ENCODE data around the gene RUVBL1. TPM values are rescaled to one million over a fixed set of nuclear protein-coding genes. Genes with fewer than 3 reads are reported as not detected.

Gene RUVBL1
- total RNA-seq, 1 experiment from 2014 or later, result 60.7 TPM

DNA sequence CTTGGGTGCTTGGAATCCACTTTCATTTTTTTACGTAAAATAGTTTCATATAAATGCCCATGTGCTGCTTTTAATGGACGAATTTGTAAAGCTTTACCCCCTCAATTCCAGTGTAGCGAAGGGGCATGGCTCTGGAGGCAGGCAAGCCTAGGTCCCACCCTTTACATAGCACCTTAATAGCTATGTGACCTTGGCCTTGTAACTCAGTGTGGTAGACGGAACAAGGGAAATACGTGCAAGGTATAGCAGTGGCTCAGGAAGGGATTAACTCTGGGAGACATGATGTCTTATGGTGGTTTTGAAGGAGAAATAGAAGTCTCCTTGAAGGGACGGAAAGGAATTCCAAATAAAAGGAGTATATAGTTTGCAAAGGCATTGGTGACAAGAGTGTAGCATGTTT lies 70.0 kb downstream of the RUVBL1 start:
- no peak for DNase-seq (ENCODE audit: low read depth)
- in situ Hi-C loops (cut with HindIII; ENCODE audit: low pct_unique_long_range_greater_than_20kb, low sequenced_read_pairs), result no loop called here

DNA sequence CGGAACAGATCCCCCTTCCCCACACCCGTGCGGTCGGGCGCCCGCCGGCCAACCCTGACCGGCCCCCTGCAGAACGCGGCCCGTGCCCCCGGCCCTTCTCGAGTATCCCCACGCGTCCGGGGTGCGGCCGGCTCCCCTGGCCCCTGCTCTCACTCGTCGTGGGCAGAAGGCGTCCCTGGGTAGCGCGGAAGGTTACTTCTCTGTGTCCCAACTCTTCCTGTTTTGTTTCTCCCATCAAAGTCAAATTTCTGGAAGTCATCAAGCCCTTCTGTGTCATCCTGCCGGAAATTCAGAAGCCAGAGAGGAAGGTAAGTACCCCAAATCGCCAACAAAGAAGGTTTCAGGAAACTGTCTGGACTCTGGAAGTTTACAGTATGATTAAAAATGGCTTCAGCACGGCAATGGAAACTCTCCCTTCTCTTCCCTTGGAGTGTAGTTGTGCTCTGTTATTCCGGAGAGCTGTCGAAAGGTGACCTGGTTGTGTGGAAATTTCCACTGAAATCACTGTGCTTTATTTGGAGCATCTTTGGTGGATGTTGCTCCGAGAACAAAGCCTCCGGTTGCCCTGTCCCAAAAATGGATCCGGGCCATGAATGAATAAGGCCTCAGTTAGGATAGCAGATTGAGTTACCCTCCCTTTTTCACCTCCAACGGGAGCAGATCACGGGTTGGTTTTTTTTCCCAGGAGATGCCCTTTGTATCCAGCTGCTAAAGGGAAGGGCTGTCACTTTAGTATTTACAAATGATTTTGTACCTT lies 70.8 kb downstream of the RUVBL1 start:
- DNase-seq (ENCODE audit: low read depth), result no peak
- in situ Hi-C loops (cut with HindIII; ENCODE audit: low pct_unique_long_range_greater_than_20kb, low sequenced_read_pairs), result no loop called here

DNA sequence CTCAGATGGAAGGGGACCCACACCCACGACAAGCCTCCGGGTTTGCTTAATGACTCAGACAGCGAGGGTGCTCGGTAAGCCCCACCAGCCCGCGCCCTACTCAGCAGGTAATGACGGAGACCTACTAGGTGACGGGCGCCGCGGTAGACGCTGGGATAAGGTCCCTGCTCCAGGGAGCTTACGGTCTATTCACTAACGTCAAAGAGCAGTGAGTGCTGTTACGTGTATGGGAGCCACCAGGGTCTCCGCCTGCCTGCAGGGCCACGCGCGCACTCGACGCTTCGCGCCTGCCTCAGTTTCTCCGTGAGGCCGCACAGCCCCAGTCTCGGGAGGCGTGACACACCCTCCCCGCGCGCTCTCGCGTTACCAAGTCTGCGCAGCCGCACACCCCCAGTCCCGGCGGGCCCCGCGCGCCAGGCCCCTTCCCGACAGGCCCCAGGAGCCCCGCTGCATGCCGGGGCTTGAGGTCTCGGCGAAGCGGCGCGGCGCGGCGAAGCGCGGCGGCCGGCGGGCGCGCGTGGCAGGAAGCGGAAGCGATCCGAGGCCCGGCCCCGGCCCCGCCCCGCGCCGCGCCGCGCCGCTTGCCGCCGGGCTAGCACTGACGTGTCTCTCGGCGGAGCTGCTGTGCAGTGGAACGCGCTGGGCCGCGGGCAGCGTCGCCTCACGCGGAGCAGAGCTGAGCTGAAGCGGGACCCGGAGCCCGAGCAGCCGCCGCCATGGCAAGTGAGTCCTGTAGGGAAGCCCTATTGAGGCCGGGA lies 71.6 kb downstream of the RUVBL1 start, which contains the start of gene SEC61A1:
SEC61A1 (plus strand) TSS at position 601 of the 758 bp plus-strand sequence; CDS start at position 717, 116 bp downstream.
- DNase-seq (ENCODE audit: low read depth), result peak; percentile 85
- in situ Hi-C loops (cut with HindIII; ENCODE audit: low pct_unique_long_range_greater_than_20kb, low sequenced_read_pairs), result no loop called here

DNA sequence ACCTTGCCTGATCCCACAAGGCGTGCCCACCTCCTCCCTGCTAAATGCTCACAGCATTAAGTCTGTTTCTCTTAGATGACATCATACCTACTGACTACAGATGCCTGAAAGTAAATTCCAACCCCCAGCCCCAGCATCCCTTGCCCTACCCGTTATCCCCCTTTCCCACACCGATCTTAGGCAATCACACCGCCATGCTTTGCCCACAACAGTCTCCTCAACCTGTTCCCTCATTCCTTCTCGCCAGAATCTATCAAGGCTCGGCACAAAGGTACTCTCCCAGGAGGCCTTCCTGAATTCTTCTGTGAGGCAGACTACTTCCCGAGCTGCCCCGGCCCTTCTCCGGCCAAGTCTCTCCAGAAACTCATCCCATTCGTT lies 72.2 kb downstream of the RUVBL1 start:
- in situ Hi-C loops (cut with HindIII; ENCODE audit: low pct_unique_long_range_greater_than_20kb, low sequenced_read_pairs), result no loop called here
- DNase-seq (ENCODE audit: low read depth), result no peak

DNA sequence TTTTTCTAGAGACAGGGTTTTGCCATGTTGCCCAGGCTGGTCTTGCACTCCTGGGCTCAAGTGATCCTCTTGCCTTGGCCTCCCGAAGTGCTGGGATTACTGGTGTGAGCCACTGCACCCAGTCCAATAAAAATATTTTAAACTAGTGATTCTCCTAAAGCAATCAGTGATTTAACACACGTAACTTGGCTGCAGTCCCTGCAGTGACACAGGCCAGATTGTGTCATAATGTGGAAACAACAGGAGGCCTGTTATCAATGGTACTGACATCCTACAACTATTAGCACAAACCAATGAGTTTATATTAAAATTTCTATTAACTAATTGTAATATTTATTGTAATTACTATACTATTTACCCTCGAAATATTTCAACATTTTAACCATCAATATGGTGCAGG lies 73.0 kb downstream of the RUVBL1 start:
- no peak for DNase-seq (ENCODE audit: low read depth)
- in situ Hi-C loops (cut with HindIII; ENCODE audit: low pct_unique_long_range_greater_than_20kb, low sequenced_read_pairs), result no loop called here

DNA sequence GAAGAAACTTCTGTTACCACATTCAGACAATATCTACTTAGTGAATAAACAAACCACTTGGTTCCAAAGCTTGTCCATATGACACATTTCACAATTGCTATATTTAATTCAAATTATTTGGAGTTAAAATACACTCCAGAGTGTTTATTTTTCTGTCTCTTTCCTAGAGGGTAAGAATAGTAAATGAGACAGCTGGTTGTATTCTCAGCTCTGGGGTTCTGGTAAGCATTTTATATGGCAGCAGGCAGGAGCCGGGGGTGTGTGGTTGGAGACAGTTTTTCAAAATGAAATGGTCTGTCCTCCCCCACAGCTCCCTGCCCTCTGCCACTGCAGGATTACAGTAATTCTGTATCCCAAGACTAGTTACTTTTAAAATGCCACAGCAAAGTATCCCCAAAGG lies 82.3 kb downstream of the RUVBL1 start:
- DNase-seq (ENCODE audit: low read depth), result no peak
- in situ Hi-C loops (cut with HindIII; ENCODE audit: low pct_unique_long_range_greater_than_20kb, low sequenced_read_pairs), result no loop called here

DNA sequence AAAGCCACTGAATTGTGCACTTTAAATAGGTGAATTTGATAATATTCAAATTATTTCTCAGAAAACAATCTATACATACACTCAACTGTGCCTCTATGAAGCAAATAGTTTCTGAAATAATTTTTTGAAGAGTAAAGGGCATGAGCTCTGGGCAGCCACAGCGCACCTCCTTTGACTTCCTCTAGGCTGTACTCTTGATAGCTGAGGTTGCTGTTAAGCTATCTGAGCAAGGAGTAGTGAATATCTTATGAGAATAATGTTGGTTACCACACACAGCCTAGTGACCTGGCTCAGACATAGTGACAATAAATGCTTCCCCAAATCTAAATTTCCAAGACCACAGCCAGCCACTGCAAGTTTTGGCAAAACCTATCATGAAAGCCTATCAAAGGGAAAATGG lies 83.0 kb downstream of the RUVBL1 start:
- in situ Hi-C loops (cut with HindIII; ENCODE audit: low pct_unique_long_range_greater_than_20kb, low sequenced_read_pairs), result no loop called here
- no peak for DNase-seq (ENCODE audit: low read depth)

DNA sequence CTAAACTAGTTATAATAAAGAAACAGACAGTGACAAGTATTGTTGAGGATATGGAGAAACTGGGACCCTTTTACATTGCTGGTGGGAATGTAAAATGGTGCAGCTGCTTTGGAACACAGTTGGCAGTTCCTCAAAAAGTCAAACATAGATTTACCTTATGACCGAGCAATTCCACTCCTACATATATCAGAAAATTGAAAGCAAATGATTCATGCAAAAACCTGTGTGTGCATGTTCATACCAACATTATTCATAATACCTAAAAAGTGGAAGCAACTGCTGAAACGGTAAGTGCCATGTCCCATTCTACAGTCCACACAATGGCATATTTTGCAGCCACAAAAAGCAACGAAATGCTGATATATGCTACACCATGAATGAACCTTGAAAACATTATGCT lies 83.6 kb downstream of the RUVBL1 start:
- DNase-seq (ENCODE audit: low read depth), result no peak
- in situ Hi-C loops (cut with HindIII; ENCODE audit: low pct_unique_long_range_greater_than_20kb, low sequenced_read_pairs), result no loop called here

DNA sequence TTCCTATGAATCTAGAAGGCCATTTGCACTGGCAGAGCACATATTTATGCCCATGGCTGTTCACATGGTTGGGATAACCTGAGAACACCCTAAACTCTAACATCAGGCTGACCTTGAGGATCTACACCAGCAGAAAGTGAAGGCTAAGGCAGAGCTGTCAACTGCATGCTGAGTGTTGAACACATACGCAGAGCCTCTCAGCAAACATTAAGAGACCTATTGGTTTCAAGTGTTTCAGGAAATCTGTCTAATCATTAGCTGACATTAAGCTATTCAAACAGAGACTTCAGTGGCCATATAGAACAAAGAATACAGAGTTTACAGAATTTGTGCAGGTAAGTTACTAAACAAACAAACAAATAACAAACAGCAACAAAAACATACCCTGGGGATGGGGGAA lies 87.5 kb downstream of the RUVBL1 start:
- in situ Hi-C loops (cut with HindIII; ENCODE audit: low pct_unique_long_range_greater_than_20kb, low sequenced_read_pairs), result no loop called here
- no peak for DNase-seq (ENCODE audit: low read depth)

DNA sequence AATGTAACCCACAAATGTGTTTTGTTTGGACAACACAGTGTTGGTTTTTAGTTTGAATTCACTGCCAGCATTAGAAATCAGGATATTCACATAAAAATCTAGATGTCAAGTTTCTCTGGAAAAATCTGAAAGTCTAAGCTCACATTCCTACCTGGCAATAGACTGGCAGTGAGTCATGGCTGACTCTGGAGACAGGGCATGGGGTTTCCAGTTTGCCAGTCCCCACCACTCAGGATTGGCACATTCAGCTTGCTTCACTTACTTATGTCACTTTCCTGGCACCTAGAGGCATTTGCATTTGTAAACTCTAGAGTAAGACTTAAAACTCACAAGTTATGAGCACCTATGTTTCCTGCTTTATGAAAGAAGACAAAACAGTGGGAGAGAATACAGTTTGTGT lies 90.5 kb downstream of the RUVBL1 start:
- DNase-seq (ENCODE audit: low read depth), result no peak
- in situ Hi-C loops (cut with HindIII; ENCODE audit: low pct_unique_long_range_greater_than_20kb, low sequenced_read_pairs), result no loop called here

Other genes starting within 250 kb of the RUVBL1 start
- gene KBTBD12, start 208.6 kb downstream of the RUVBL1 start, total RNA-seq (2014; rRNA removed; shearing (Covaris generic); ENCODE audit: low replicate concordance), result not detected in 2 replicates
- 141 and 159 TPM in 2 replicates for gene SEC61A1, start 71.4 kb downstream of the RUVBL1 start, total RNA-seq (2014; rRNA removed; shearing (Covaris generic); ENCODE audit: low replicate concordance)
- 10.3 and 12.7 TPM in 2 replicates for gene EEFSEC, start 29.7 kb upstream of the RUVBL1 start, total RNA-seq (2014; rRNA removed; shearing (Covaris generic); ENCODE audit: low replicate concordance)

Data from Caki2 (cell line).